H1 (cell line): ENCODE data around the gene GGA3. TPM values are rescaled to one million over a fixed set of nuclear protein-coding genes. Genes with fewer than 3 reads are reported as not detected.

ENCODE experiments used
- ASH2L ChIP-seq: fragments of 200-600, 300-600 bp; sonication (generic); IDR thresholded peaks from one replicate; pipeline ENCODE4 v1.7.1; 2017; ENCODE audit warnings: low read length
- CBX5 ChIP-seq: fragments of 300-800, 300-1000 bp; sonication (generic); IDR thresholded peaks from 2 replicates; pipeline ENCODE4 v1.7.1; 2016; ENCODE audit warnings: antibody characterized with exemption, low read length, low read depth
- CBX8 ChIP-seq: fragments of 300-800, 300-1000 bp; sonication (generic); IDR thresholded peaks from 2 replicates; pipeline ENCODE4 v1.7.1; 2016; ENCODE audit warnings: low read depth, low read length, borderline replicate concordance
- SAP30 ChIP-seq: fragments of 300-600 bp; sonication (generic); IDR thresholded peaks from 2 replicates; pipeline ENCODE4 v1.7.1; 2012; ENCODE audit warnings: low read length, moderate library complexity, mild to moderate bottlenecking, inconsistent platforms; ENCODE audit not compliant: insufficient read depth, insufficient replicate concordance
- SIN3A ChIP-seq, 2 experiments: IDR thresholded peaks in 1 of 2; conservative IDR thresholded peaks in 1 of 2; 2 replicates each; pipeline ENCODE4 v1.6.1; 2011 to 2012; ENCODE audit warnings: low read length in 2 of 2, improper control_type of control experiment in 1 of 2, low read depth in 1 of 2, mild to moderate bottlenecking in 1 of 2
- TAF1 ChIP-seq: IDR thresholded peaks from 2 replicates; pipeline ENCODE4 v1.6.1; 2011; ENCODE audit warnings: mild to moderate bottlenecking, low read depth, low read length
- TBP ChIP-seq: IDR thresholded peaks from 2 replicates; pipeline ENCODE4 v1.6.1; 2011; ENCODE audit warnings: low read depth, low read length, improper control_type of control experiment
- polyA plus RNA-seq, 7 experiments: library from polyadenylated mRNA; depleted of rRNA in 3 of 7; stranded (reverse) in 5 of 7; unstranded in 2 of 7; fragments of >200 nt in 5 of 7; fragments of 200-250 nt in 2 of 7; gene quantifications; 1 replicate in 5 of 7; 2 replicates in 1 of 7; 4 replicates in 1 of 7; pipeline versions ENCODE4 v1.2.1 to v1.2.3, GENCODE V29; 2011 to 2013; ENCODE audit warnings: missing spikeins in 2 of 7, mixed read lengths in 2 of 7
- total RNA-seq: library from RNA; stranded (reverse); fragmentation: NEBNext Ultra II Directional; extraction: Animal tissue kit (Norgen Biotek cat#: 25700); gene quantifications from 2 replicates; pipeline ENCODE4 v1.2.1, GENCODE V29; 2021
- TF ChIP-seq, protein P1 (sequence below): IDR thresholded peaks from 2 replicates; pipeline ENCODE4 v1.6.1; 2012; ENCODE audit warnings: low read length, inconsistent platforms

The GGA3 gene
- total and polyA plus RNA-seq, 2 of the 8 experiments (the other 6 are each of a cell fraction or from before 2014, with no cell fraction given) = 40.6 to 60.0 TPM

DNA sequence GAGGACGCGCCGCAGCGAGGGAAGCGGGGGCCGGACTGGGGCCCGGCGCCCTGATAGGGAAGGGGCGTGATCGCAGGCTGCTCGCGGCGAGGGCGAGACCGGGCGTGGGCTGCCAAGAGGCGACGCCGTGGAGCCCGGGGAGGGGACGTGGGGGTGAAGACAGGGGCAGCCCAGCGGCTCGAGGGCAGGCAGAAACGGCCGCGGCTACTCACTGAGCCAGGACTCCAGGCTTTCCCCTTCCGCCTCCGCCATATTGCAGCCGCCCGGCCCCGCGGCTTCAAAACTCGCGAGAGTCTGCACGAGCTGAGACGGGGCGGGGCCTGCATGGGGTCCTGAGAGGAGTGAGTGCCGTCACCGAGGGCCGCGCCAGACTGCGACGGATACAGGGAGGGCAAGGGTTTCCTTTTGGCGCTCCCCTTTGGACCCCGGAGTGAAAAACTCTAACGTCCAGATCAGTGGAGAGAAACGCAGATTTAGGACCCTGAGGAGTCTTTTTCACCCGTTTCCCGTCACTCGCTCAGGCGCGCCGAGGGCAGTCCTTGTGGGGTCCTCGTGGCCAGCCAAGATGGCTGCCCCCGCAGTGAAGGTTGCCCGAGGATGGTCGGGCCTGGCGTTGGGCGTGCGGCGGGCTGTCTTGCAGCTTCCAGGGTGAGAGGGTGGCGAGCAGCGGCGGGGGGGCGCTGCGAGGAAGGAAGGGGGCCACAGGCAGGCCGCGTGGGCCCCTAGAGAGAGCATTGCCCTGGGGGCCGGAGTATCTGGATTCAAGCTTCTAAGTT is at the start of gene GGA3, which contains the start of gene MRPS7 (continued):
- TF ChIP-seq, protein P1, sequence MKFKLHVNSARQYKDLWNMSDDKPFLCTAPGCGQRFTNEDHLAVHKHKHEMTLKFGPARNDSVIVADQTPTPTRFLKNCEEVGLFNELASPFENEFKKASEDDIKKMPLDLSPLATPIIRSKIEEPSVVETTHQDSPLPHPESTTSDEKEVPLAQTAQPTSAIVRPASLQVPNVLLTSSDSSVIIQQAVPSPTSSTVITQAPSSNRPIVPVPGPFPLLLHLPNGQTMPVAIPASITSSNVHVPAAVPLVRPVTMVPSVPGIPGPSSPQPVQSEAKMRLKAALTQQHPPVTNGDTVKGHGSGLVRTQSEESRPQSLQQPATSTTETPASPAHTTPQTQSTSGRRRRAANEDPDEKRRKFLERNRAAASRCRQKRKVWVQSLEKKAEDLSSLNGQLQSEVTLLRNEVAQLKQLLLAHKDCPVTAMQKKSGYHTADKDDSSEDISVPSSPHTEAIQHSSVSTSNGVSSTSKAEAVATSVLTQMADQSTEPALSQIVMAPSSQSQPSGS = peak; percentile 67; the same call in 1 of the 2 replicates
- TF ChIP-seq CBX5 (no peak), ASH2L (peak; percentile 96), TAF1 (peak; percentile 98), TBP (peak; percentile 86), SAP30 (no peak), CBX8 (no peak), SIN3A (conservative IDR thresholded peaks at IDR 0.05 in 1 of 2, IDR thresholded peaks at IDR 0.05 in 1 of 2; ENCODE audit: low read depth in 1 of 2, low read length in 2 of 2) (peak in 1 of 2 experiments; percentile 58; a peak in 2 of 4 replicates)
